Measurements from ENCODE around the gene SHROOM2.

The SHROOM2 gene

GRCh38 chrX:9757366-9757765 is 28.9 kb upstream of the SHROOM2 start:
- no peak for TF ChIP-seq REST (IDR thresholded peaks at IDR 0.05; ENCODE audit: insufficient read depth in 1 of 2, low read depth in 2 of 2, low read length in 2 of 2)
- TF ChIP-seq FOXP2 (optimal IDR thresholded peaks at IDR 0.05; ENCODE audit: borderline replicate concordance, extremely low read depth, extremely low read length, insufficient read depth), result no peak

GRCh38 chrX:9758021-9758638 is 28.1 kb upstream of the SHROOM2 start:
- no peak for TF ChIP-seq FOXP2 (optimal IDR thresholded peaks at IDR 0.05; ENCODE audit: borderline replicate concordance, extremely low read depth, extremely low read length, insufficient read depth)
- no peak for TF ChIP-seq REST (IDR thresholded peaks at IDR 0.05; ENCODE audit: insufficient read depth in 1 of 2, low read depth in 2 of 2, low read length in 2 of 2)
- no peak for TF ChIP-seq TAF1 (IDR thresholded peaks at IDR 0.05; ENCODE audit: borderline replicate concordance, insufficient read depth, low read length)
- no peak for TF ChIP-seq SIN3A (IDR thresholded peaks at IDR 0.05; ENCODE audit: borderline replicate concordance, insufficient read depth, low read length)
- TF ChIP-seq POLR2AphosphoS5 (IDR thresholded peaks at IDR 0.05; ENCODE audit: low read depth, low read length), result no peak

DNA sequence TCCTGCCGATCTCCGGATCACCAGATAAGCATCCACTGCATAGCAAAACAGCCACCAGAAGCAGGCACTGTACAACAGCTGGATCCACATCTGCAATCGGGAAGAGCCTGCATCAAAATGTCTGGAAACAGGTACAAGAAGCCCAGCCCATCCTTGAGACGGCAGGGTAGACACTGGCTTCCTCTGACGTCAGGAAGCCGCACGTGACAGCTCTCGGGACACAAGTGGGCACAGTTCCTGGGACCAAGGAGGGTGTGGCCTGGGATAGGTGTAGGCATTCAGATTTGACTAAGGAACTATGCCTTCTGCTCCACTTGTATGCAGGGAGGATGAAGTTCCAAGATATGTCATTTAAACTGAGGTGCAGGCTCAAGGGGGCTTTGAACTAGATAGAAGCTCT is 26.9 kb upstream of the SHROOM2 start:
- TF ChIP-seq SIN3A (IDR thresholded peaks at IDR 0.05; ENCODE audit: borderline replicate concordance, insufficient read depth, low read length) (no peak), FOXP2 (optimal IDR thresholded peaks at IDR 0.05; ENCODE audit: borderline replicate concordance, extremely low read depth, extremely low read length, insufficient read depth) (no peak), TAF1 (IDR thresholded peaks at IDR 0.05; ENCODE audit: borderline replicate concordance, insufficient read depth, low read length) (no peak), REST (IDR thresholded peaks at IDR 0.05; ENCODE audit: insufficient read depth in 1 of 2, low read depth in 2 of 2, low read length in 2 of 2) (no peak), POLR2AphosphoS5 (IDR thresholded peaks at IDR 0.05; ENCODE audit: low read depth, low read length) (no peak)

DNA sequence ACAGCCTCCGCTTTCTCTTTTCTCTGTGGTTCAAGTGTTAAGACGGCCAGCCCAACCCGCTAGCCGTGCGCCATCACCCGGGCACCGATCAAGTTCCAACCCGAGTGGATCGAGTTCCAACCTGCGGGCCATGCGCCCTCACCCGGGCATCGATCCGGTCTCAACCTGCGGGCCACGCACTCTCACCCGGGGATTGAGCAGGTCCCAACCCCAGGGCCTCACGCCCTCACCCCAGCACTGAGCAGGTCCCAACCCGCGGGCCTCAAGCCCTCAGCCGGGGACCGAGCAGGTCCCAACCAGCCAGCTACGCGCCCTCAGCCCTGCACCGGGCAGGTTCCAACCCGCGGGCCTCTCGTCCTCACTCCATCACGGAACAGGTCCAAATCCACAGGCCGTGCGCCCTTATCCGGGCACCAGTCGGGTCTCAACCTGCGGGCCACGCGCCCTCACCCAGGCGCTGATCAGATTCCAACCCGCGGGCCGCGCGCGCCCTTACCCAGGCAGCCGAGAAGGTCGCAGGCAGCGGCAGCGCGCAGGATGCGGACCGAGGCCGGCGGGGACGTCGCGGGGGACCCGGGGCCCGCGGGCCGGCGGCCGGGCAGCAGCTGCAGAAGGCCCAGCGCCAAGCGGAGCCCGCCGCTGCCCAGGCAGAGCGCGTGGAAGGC is 21.0 kb upstream of the SHROOM2 start:
- TF ChIP-seq SIN3A (IDR thresholded peaks at IDR 0.05; ENCODE audit: borderline replicate concordance, insufficient read depth, low read length), result no peak
- no peak for TF ChIP-seq REST (IDR thresholded peaks at IDR 0.05; ENCODE audit: insufficient read depth in 1 of 2, low read depth in 2 of 2, low read length in 2 of 2)
- no peak for TF ChIP-seq TAF1 (IDR thresholded peaks at IDR 0.05; ENCODE audit: borderline replicate concordance, insufficient read depth, low read length)
- no peak for TF ChIP-seq FOXP2 (optimal IDR thresholded peaks at IDR 0.05; ENCODE audit: borderline replicate concordance, extremely low read depth, extremely low read length, insufficient read depth)
- no peak for TF ChIP-seq POLR2AphosphoS5 (IDR thresholded peaks at IDR 0.05; ENCODE audit: low read depth, low read length)

Data from PFSK-1 (cell line).